ENCODE results near the gene ZNF554.

Gene ZNF554

GRCh38 chr19:2877398-2878331 is 58.0 kb downstream of the ZNF554 start:
- DNase-seq, result no peak

- no peak for DNase-seq
Measured at GRCh38 chr19:2883686-2884439, 64.2 kb downstream of the ZNF554 start.

GRCh38 chr19:2885736-2886135 is 66.1 kb downstream of the ZNF554 start:
- DNase-seq, result no peak
